Pancreas (tissue), 10 donors: ENCODE results near the gene CD93. TPM values are rescaled to one million over a fixed set of nuclear protein-coding genes. Genes with fewer than 3 reads are reported as not detected.

ENCODE experiments used
- ATAC-seq, 4 donors: fragments of 200-7000 bp; cut with Tn5 transposase; one replicate each; pipeline versions ENCODE4 v1.8.0 to v1.9.1; 2020; ENCODE audit warnings: mild to moderate bottlenecking in 4 of 4, moderate library complexity in 4 of 4
- DNase-seq, 6 donors: peaks; one replicate each; pipeline ENCODE4 v3.0.0-alpha.2; 2020
- FAIRE-seq: peaks from 2 replicates; lab custom pipeline; 2012; peaks lifted over from hg19 to GRCh38; lab: Jason Lieb, UNC
- H3K27ac ChIP-seq, 4 donors: fragments of 200-600 bp; sonication (generic); 1 replicate in 3 of 4; 2 replicates in 1 of 4; pipeline versions ENCODE4 v1.5.0 to v1.8.0; 2020
- H3K27me3 ChIP-seq, 4 donors: fragments of 200-600 bp; one replicate each; pipeline ENCODE4 v1.8.0; 2021
- H3K36me3 ChIP-seq, 3 donors: fragments of 200-600 bp; sonication (generic) in 1 of 3; one replicate each; pipeline versions ENCODE4 v1.5.0 to v1.8.0; 2020 to 2021
- H3K4me1 ChIP-seq, 3 donors: fragments of 200-600 bp; one replicate each; pipeline ENCODE4 v1.8.0; 2021
- H3K4me3 ChIP-seq, 4 donors: fragments of 200-600 bp; sonication (generic) in 2 of 4; one replicate each; pipeline versions ENCODE4 v1.5.0 to v1.8.0; 2020 to 2021
- H3K9me3 ChIP-seq, 4 donors: fragments of 200-600 bp; one replicate each; pipeline ENCODE4 v1.8.0; 2021
- CTCF ChIP-seq, 4 donors: fragments of 200-600 bp; sonication (generic) in 3 of 4; IDR thresholded peaks; one replicate each; pipeline versions ENCODE4 v1.5.0 to v1.8.0; 2021; ENCODE audit warnings: antibody characterized with exemption in 4 of 4
- WGBS, 2 donors: extraction: QIAGEN DNeasy Blood & Tissue Kit; methylation state at CpG; one replicate each; pipeline ENCODE4 v1.1.7; 2013; 5-methylcytosine and 5-hydroxymethylcytosine counted together
- intact Hi-C, 3 donors: fragments of 100-400 bp; cut with DNase I; formaldehyde crosslinking; loops; one replicate each; pipeline versions ENCODE4 v1.11.1 to v1.14.2; 2022
- polyA plus RNA-seq, 2 donors: library from polyadenylated mRNA; stranded (reverse); fragments of 200-250 nt; gene quantifications; one replicate each; pipeline ENCODE4 v1.2.3, GENCODE V29; 2013
- total RNA-seq, 6 donors: library from RNA; stranded (reverse); fragmentation: NEBNext Ultra II Directional in 4 of 6; extraction: Animal tissue kit (Norgen Biotek cat#: 25700) in 4 of 6; gene quantifications; one replicate each; pipeline versions ENCODE4 v1.2.1 to v1.2.4, GENCODE V29; 2021 to 2023
- donor health status: healthy with polysubstance abuse.
- donor health status: DM: no; HTN: no; CAD: no; lungs with moderate emphysema.
- donor health status: DM: no; HTN: no; CAD: no.
- donor health status: control.
- donor health status: control.
- donor health status: Bipolar disorder and iron deficiency.
- donor health status: DM: yes; HTN: yes; CAD: no.
- donor health status: DM: no; HTN: no; CAD: no.
- donor health status: DM: no; HTN: no; CAD: no.
- donor health status: DM: yes; HTN: yes; CAD: no.

Gene CD93
- total and polyA plus RNA-seq, 8 donors = 2.8 to 18.2 (median 6.0) TPM

DNA sequence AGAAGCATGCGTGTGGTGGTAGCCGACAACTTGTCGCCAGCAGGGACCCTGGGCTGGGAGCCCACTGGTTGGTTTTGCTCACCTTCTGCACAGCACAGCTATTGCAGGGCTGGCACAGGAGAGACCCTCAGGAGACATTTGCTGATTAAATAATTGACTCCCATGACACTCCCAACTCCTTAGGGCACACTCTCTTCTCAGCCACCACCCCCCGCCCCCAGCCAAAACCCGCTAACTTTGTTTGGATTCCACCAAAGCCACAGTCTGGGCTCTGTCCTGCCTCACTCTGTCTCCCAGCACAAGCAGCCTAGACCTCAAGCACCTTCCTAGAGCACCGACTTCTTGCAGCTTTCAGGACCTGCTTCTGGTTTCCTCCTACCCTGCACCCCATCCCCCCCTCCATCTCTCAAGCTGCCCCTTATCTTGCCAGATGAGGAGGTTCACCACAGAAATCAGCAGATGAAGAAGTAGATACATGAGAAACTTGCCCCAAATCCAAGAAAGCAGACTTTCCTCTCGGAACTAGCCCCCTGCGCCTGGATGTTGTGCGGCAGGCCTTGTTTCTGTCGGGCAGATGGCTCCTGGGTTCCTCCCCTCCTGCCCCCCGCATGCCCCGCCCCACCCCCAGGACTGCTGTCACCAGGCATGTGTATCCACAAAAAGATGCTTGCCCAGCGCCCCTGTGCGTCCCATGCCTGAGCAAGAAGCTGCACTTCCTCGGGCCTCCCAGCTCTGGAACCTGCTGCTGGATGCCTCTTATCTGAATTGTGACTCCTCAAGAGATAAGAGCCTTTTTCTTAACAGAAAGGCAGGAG lies 35.0 kb upstream of the CD93 start:
- Histone ChIP-seq H3K4me3 (no peak overlapping the region), H3K36me3 (no peaks in the 10 kb centered on the region), H3K27ac (no peak overlapping the region), H3K4me1 (no peaks in the 10 kb centered on the region), H3K27me3 (no peaks in the 10 kb centered on the region), H3K9me3 (no peaks in the 10 kb centered on the region)
- no peak for FAIRE-seq
- no peak for DNase-seq
- intact Hi-C loops = no loop called here
- TF ChIP-seq CTCF (IDR thresholded peaks at IDR 0.05) = no peak
- ATAC-seq = no peak
- 67 to 75% methylated on average over 15 of the region's 15 CpGs for WGBS, 2 donors

- 64 to 75% methylated on average over 7 of the region's 7 CpGs for WGBS, 2 donors
- no peaks in the 10 kb centered on the region for H3K4me1 ChIP-seq
- H3K27me3 ChIP-seq = no peaks in the 10 kb centered on the region
- TF ChIP-seq CTCF (IDR thresholded peaks at IDR 0.05) = no peak
- H3K27ac ChIP-seq = no peak overlapping the region
- no peaks in the 10 kb centered on the region for H3K9me3 ChIP-seq
- FAIRE-seq (no peak), ATAC-seq (no peak), DNase-seq (no peak)
- intact Hi-C loops = no loop called here
- no peaks in the 10 kb centered on the region for H3K36me3 ChIP-seq
- no peak overlapping the region for H3K4me3 ChIP-seq
Measured at GRCh38 chr20:23120261-23120660, 34.1 kb upstream of the CD93 start.

- intact Hi-C loops = no loop called here
- ATAC-seq = peak in 1 of 4 donors; percentile 34
- no peak overlapping the region for H3K27ac ChIP-seq
Measured at GRCh38 chr20:23119456-23120216, 33.5 kb upstream of the CD93 start.

GRCh38 chr20:23118766-23119165 lies 32.6 kb upstream of the CD93 start:
- no peak for TF ChIP-seq CTCF (IDR thresholded peaks at IDR 0.05)
- 71 to 79% methylated on average over 9 of the region's 9 CpGs for WGBS, 2 donors
- H3K4me1 ChIP-seq = no peaks in the 10 kb centered on the region
- no peak overlapping the region for H3K27ac ChIP-seq
- no peaks in the 10 kb centered on the region for H3K9me3 ChIP-seq
- H3K27me3 ChIP-seq = no peaks in the 10 kb centered on the region
- no peaks in the 10 kb centered on the region for H3K36me3 ChIP-seq
- no peak for DNase-seq
- FAIRE-seq = no peak
- no peak overlapping the region for H3K4me3 ChIP-seq
- ATAC-seq = no peak
- intact Hi-C loops = no loop called here

More at GRCh38 chr20:23119456-23120216, 33.5 kb upstream of the CD93 start:
- Histone ChIP-seq H3K36me3 (no peaks in the 10 kb centered on the region), H3K4me1 (no peaks in the 10 kb centered on the region), H3K4me3 (no peak overlapping the region), H3K27me3 (no peaks in the 10 kb centered on the region), H3K9me3 (no peaks in the 10 kb centered on the region)
- FAIRE-seq = no peak
- 73 to 82% methylated on average over 15 of the region's 15 CpGs for WGBS, 2 donors
- TF ChIP-seq CTCF (IDR thresholded peaks at IDR 0.05) = no peak
- DNase-seq = no peak
